ENCODE data around the gene SKAP2.

- TF ChIP-seq YY1 (IDR thresholded peaks at IDR 0.05; ENCODE audit: insufficient read depth, insufficient read length), result no peak
- TF ChIP-seq SUZ12 (IDR thresholded peaks at IDR 0.05; ENCODE audit: extremely low read depth, insufficient read depth, insufficient read length), result no peak
- TF ChIP-seq ZNF274 (IDR thresholded peaks at IDR 0.05; ENCODE audit: low read depth, low read length), result no peak
Measured at GRCh38 chr7:26900251-26900650, 35.9 kb upstream of the SKAP2 start.

Data from NT2/D1 (cell line).